ENCODE data around the gene NBEA. TPM values are rescaled to one million over a fixed set of nuclear protein-coding genes. Genes with fewer than 3 reads are reported as not detected.

The NBEA gene
- polyA plus RNA-seq, 1 donor = 13.1 TPM

DNA sequence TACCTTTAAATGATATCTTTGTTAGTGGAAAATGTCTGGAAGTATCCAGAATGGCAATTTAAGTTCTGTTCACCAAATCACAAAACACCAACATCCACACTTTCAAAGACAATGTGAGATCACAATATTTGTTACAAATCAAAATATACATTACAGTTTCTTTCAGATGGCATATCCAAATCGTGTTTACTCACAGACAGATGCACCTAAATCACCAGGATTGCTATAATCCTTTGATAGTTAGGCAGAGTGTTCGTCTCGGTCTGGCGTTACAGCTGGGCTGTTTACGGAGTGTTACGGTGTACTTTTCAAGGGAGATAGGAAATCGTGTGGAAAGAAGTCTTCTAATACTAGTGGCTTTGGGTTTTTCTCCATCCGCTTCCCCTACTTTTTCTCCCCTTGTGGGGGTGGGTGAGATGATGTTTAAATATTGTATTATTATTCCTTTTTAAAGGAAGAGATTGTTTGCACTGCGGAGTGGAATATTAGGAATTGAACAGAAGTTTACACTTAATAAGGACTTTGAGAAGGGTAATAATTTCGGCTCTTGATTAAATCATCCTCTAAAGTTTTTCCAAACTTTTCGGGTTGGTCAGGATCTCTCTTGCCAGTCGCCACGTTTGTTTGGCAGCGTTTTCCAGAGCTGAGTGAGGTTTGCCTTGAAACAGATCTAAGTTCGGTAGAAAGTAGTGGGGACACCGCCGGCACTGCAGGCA lies 532.6 kb downstream of the NBEA start:
- DNase-seq (ENCODE audit: low read depth) = no peak

DNA sequence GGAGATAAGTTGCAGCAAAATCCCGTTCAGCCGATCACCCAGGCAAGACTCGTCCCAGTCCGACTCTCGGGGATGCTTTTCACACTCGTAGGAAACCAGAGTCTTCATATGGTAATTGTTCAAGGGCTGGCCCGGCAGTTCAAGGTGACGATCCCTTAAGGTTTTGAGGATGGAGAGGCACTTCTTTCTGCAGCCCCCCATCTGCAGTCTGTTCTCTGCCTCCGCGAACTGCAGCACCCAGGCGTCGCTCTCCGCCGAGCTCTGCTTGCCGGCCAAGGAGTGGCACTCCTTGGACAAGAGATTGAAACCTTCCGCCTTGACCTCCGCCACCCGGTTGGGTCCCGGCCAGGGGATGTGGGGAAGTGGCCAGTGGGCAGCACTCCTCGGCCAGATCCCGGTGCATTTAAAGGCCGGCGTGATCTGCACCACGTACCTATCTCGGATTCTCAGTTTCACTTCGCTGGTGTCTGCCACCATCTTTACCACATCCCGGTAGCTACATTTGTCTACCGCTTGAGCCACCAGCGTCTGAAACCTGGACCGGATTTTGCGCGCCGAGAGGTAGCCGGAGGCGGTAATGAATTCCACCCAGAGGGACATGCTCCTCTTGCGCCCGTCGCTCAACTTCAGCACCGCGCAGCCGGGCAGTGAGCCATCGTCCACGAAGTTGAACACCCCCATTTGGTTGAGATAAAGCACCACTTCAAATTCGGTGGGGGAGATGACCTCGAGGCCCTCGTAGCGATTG lies 533.3 kb downstream of the NBEA start:
- no peak for DNase-seq (ENCODE audit: low read depth)

DNA sequence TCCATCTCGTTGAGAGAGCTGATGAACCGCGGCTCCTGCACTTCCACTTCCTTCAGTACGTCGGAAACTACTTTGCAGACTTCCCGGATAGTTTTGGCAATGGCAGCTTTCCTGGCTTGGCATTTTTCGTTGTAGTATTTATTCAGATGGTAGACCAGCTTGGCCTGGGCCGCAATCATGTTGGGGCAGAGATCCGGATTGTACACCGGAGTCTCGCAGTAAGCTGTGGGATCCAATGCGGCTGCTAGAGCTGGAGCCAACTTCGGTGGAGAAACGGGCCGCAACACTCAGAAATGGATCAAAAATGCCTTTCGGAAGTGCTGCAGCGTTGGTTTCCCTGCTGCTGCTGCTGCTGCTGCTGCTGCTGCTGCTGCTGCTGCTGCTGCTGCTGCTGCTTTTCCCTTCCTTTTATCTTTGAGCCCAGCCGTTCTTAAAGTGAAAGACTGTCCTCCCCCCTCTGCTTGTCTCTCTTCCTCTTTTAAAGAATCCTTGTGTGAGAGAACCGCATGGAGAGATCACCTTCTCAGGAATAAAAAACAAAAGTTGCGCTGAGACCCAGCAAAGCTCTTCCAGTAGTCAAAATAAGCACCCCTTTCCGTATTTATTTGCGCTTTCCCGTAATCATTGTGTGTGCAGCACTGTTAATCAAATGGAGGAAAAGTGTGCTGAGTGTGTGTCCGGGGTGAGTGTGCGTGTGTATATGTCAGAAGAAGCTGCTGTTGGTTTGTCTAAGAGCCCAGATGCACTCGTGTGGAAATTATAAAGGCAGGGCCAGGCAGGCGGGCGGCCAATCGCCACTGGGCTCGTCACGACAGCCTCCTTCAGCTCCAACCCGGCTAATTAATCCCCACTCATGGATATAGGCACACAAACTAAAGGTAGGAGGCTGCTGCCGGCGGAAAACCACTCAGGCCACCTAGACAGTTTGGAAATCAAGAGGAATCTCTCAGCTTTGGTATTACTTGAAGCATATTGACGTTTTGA lies 534.2 kb downstream of the NBEA start, which contains the start of gene MAB21L1:
TSS of gene MAB21L1 (minus strand) at position 730 of the 984 bp plus-strand sequence. CDS start at position 179, 551 bp downstream.
- no peak for DNase-seq (ENCODE audit: low read depth)

DNA sequence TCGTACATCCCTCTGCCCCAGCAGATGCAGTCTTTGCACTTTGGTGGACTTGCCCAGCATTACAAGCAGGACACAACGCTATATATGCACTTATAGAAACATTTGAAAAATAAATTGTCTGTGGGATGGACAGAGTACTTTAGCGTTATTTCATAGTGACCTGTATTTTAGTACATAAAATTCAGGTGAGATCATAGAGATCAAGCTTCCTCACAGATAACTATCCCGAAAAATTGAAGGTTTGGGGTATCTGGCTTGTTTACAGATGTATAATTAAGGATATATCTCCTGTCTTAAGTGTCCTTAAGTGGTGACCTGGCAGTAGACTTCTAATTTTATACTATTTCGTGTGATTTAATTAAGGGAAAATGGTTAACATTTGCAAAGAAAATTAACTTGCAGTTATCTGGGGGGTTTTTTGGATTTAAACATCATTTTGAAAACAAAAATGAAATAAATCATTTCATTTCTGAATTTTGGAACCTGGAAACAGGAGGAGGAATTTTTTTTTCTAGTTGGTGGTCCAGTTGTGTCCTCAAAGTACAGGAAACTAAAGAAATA lies 535.4 kb downstream of the NBEA start:
- no peak for DNase-seq (ENCODE audit: low read depth)

DNA sequence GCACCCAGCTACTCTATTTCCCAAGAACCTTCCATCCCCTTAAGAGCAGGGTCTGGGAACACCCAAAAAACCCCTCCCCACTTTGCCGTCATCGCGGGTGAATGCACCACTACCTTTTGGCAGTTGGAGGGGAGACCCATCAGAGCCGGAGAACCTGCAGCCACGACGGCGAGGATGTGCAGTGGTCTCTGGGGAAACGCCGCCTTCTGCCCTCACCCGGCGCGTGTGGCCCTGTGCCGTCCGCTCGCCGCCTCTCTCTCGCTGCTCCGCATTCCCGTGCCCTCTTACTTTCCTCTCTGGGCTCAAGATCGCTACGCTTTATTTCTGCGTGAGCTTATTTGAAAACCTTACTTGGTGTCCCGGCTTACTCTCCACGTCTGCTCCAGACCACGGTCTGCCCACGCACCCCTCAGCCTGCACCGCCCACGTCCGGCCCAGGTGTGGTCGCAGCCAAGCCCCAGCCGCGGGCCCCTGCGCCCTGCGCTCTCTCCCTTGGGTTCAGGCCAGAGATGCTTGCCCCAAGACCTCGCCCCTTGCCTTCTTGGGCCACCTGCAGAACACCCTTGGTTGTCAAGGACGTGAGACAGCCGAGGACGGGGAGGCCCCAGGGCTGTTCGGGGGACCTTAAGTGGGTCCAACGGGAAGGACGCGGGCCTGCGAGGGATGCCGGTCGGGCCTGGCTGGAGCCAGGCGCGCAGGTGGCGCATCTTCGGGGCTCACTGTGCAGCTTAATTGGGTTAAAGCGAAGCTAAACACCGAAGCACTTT lies 536.4 kb downstream of the NBEA start:
- no peak for DNase-seq (ENCODE audit: low read depth)

DNA sequence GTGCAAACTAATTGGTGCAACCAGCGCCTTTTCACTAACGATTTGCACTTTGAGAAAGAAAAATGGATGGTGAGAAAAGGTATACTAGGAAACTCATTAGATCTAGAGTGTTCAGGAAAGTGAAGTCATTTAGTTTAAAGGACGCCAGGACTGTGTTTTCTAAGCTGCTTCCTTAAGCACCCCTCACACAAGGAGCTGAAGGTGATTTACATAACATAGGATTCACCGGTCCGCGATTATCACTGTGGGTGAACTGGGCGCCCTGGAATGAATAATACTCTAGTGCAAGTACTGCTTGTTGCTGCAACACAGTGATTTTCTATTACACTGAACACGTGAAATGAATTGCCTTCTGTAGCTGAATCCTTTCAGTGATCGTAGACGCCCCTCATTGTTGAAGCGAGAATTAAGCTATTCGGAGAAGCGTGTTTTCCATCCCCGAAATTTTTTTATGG lies 537.0 kb downstream of the NBEA start:
- DNase-seq (ENCODE audit: low read depth) = no peak

DNA sequence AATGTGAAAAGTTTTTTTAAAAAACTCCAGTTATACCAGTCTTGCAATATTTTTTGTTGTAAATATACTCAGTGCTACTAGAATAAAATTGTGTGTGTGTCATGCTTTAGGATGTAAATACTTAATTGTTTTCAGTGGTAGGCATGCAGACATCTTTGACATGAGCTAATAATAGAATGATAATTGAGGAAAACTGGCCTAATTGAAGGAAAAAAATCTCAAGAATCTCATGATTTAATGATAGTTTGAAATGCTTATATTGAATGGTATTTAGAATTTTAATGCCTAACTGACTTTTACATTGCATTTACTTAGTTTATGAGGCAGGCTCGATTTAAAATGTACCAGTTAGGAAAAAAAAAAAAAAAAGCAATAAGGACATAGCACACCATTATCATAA lies 537.6 kb downstream of the NBEA start:
- DNase-seq (ENCODE audit: low read depth) = no peak

DNA sequence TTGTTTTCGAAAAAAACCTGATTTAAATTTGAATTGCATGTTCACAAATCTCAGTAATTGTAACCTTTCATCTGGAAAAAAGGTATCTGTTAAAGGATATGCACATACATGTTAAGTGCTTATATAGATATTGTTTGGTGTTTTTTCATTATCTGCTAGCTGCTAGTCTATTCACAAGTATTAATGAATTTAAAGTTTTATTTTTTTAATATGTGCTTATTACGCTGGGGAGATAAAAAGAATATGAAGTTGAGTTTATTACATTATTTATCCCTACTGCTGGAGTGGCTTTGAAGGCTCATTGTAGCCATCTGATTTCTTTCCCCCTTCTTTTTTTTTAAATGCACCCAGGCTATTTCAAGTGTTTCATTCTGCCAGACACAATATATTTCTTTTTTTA lies 538.3 kb downstream of the NBEA start:
- no peak for DNase-seq (ENCODE audit: low read depth)

DNA sequence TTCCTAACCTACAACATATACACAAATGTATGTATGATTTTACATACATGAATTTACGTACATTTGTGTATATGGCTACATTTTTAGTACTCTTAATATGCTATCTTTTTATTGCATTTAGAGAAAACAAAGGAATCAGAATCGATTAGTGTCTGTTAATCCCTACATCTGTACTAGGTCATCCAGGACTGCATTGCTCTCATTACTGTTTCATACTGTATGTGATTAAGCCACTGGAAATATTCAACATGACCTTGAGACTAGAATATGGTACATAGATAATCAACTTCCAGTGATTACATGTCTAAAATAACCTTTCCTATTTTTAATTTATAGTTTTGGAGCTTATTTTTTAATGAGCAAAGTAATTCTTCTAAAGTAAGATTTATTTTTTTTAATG lies 539.7 kb downstream of the NBEA start:
- no peak for DNase-seq (ENCODE audit: low read depth)

DNA sequence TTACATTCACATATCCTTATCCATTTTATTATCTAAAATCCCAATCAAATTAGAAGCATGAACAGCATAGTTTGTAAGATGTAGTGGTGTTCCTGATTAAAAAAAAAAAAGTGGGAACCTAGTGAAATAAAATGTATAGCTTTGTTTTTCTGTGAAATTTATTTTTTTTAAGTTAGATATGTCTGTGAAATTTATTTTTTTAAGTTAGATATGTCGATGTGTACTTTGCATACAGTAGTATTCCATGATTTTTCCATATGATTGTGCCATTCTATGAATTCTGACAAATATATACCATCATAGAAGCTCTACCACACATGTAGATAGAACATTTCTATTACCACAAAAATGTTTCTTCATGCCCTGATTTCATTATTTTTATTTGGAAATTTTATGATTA lies 540.5 kb downstream of the NBEA start:
- no peak for DNase-seq (ENCODE audit: low read depth)

DNA sequence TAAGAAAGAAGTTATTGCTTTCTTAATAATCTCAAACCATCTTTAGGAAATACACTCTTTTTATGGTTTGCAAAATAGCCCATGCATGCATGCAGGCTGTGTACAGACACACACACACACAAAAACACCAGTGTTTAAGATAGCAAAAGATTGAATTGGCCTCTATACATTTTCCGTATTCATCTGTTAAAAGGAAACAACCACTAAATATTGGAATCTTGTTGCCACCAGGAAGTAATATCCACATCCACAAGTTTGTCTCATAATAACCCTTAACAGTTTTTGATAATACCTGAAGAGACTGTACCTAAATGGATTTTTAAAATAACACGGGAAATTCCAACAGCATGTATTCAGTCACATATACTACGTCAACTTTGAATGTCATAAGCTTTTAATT lies 541.7 kb downstream of the NBEA start:
- DNase-seq (ENCODE audit: low read depth) = no peak

DNA sequence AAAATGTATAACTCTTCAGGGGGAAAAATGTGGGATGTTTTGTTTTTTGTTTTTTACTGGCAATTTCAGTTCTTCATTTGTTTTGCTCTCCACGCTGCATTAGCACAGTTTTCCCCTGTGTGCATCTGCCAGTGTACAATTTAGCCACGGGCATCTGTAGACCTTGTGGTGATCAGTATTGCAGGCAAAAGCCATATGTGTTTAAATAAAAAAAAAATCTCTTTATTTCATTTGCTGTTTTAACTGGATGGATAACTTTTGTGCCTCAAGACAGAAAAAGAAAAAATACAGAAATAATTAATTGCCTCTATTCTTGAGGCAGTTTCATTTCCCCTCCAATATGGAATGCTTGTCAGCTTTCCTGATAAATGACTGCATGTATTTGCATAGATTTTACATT lies 542.3 kb downstream of the NBEA start:
- DNase-seq (ENCODE audit: low read depth) = no peak

DNA sequence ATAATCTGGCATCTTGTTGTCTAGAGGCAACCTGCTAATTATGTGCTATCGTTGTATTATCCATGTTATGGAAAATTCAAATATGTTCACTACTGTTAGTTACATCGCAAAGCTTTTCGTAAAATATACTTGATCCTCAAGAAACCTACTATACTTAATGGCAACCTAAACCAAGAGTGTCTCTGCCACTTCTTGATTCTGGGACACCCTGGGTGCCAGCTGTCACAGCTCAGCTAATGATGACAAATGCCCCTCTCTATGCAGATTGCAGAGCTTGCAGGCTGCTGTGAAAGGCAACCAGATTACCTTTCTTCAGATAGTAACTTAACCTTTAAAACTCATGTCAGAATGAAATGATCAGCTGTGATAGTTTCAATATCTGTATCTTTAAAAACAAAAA lies 543.4 kb downstream of the NBEA start:
- no peak for DNase-seq (ENCODE audit: low read depth)

DNA sequence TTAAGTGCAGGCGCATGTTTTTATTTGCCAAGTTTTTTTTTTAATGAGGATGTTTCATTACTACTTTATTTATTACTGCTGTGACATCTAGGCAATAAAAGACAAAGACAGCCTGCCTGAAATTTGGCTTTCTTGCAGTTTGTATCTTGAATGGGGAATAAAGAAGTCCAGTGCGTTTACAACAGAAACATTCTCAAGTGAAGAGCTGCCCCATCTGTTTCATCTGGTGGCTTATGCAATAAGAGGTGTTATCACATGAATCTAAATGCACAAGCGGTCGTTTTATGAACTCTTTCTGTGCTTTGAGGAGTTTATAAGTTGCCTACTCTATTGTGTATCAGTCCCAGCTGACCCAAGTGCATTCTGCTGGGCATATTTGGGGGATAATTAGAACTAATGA lies 547.0 kb downstream of the NBEA start:
- no peak for DNase-seq (ENCODE audit: low read depth)

DNA sequence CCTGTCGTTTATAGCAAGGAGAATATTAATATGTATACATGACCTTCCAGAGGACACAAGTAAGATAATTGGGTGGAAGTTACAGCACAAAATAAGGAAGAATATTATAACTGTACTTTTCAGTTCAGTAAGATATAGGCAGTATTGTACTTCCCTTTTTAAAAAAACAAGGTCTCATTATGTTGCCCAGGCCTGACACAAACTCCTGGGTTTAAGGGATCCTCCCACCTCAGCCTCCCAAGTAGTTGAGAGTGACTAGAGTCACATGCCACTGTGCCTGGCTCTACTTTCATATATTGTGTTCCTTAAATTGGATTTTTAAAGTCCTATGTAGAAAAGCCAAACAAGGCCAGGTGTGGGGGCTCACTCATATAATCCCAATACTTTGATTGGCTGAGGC lies 553.9 kb downstream of the NBEA start:
- DNase-seq (ENCODE audit: low read depth) = no peak

DNA sequence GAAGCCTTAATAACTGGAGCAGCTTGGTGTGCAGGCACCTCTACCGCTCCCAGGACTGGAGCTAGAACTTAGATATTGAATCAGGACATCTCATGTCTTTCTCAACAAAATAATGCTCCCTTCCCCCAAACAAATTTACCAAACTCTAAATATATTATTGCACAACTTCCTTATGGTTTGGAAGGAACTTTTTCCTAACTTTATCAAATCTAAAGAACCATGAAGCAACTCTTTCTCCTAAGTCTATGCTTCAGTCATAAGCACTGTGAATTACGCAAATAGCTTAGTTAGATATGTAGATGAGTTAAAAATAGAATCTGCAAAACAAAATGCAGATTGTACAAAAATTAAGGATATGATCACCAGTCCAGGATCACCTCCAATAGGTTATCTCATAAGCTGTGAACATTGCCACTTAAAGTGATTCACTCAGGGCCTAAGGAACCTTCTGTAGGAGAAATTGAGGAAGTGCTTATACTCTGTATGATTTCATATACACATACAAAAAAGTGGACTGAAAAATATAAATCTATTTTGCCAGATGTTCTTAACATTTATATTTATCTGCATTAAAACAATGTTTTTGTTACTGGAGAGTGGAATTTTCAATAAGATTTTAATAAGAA lies 554.8 kb downstream of the NBEA start:
- DNase-seq (ENCODE audit: low read depth) = no peak

DNA sequence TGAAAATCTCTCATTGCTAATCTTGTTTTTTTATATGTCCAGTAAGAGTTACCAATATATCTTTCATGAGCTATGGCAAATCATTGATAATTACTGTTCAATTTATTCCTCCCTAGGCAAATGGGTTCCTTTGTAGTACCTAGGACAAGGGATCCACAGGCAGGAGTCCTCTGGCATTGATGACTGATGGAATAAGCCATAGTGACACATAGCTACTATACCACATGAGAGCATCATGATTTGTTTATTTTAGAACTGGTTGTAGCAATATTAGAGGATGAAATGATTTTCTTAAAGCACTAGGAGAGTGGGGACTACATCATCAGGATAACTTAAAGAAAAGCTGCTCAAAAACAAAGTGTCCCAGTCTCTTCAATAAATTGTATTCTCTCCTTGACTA lies 556.2 kb downstream of the NBEA start:
- DNase-seq (ENCODE audit: low read depth) = no peak

DNA sequence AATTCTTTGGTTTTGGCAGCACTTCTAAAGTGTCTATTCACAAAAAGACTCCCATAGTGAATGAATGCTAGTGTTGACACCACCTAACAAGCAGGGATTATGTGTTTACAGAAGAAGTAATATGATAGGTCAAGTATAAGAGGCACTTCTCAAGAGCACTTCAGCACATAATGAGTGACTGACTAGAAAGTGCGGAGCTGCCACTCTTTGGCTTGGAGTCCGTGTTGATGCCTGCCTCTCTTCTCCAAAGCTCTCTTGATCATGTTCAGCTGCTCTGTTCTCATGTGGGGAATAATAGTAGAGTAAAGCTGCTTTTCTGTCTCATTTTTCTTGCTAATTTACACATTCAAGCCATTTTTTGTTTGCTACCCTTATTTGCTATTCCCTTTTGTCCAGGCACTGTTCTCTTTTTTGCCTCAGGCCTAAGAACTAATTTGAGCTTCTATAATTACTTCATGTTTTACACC lies 557.2 kb downstream of the NBEA start:
- no peak for DNase-seq (ENCODE audit: low read depth)

DNA sequence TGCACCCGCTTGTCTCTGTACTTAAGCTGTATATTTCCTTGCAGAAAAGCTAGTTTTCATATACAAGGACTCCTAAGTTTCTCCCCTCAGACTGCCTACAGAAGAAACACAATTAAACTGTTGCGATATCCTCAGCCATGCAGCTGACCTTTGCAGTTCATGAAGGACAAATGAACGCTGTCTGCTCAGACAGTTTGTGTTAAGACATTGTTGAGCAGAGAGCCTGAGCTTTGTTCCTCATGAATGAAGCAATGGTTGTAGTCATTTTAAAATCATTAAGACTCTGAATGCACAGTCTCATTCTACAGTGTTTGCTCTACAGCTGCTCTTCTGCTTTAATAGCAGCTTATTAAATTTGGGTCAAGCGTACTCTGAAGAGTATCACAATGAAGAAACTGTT lies 557.6 kb downstream of the NBEA start:
- no peak for DNase-seq (ENCODE audit: low read depth)

DNA sequence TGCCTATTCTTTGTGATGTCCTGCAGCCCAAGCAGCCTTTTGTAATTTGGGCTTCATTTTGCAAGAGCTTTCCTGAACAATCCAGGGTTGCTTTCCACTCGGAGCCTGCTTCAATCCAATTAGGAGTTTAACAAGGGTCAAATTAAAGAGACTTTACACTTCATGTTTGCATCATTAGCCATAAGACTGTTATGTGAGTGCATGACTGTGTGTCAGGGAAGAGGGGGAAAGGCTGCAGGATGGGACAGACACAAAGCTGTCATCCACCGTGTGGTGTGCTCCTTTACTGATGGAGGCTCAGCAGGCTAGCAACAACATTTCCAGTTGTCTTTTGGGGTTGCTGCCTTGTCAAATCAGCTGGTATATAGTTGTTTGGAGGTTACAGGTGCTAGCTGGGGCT lies 558.1 kb downstream of the NBEA start:
- DNase-seq (ENCODE audit: low read depth) = no peak

All from forelimb muscle (tissue), 1 donor.